K562 (cell line): ENCODE measurements around the gene MSRB2. TPM values are rescaled to one million over a fixed set of nuclear protein-coding genes. Genes with fewer than 3 reads are reported as not detected.
A peak's percentile ranks its signal among the peaks of the same experiment; 100 is the strongest.

Experiments used
- CC2D1A ChIP-seq: fragments of 450-650 bp; IDR thresholded peaks from 2 replicates; pipeline ENCODE4 v1.6.1; 2017; ENCODE audit warnings: mild to moderate bottlenecking
- CHD1 ChIP-seq: fragments of 200-600 bp; sonication (generic); IDR thresholded peaks from one replicate; pipeline ENCODE4 v1.6.1; 2012; ENCODE audit warnings: mild to moderate bottlenecking, moderate library complexity, low read length, inconsistent platforms
- HEY1 ChIP-seq: fragments of 250-450 bp; sonication (Bioruptor Pico); IDR thresholded peaks from 2 replicates; pipeline ENCODE4 v1.5.0; 2020; ENCODE audit warnings: mild to moderate bottlenecking, moderate library complexity, borderline replicate concordance
- JUND ChIP-seq, 2 experiments: IDR thresholded peaks; 2 replicates in 1 of 2; 3 replicates in 1 of 2; pipeline ENCODE4 v1.6.1; 2011; ENCODE audit warnings: borderline replicate concordance in 2 of 2, low read depth in 2 of 2, low read length in 2 of 2, improper control_type of control experiment in 1 of 2, missing biosample characterization in 1 of 2, missing genetic modification characterization in 1 of 2, missing genetic modification reagents in 1 of 2
- LARP7 ChIP-seq: fragments of 450-650 bp; IDR thresholded peaks from 2 replicates; pipeline ENCODE4 v1.6.1; 2016
- MTA1 ChIP-seq: fragments of 450-650 bp; IDR thresholded peaks from 2 replicates; pipeline ENCODE4 v1.6.1; 2017; ENCODE audit warnings: borderline replicate concordance
- SRSF3 ChIP-seq: fragments of 200-400 bp; formaldehyde crosslinking; IDR thresholded peaks from 2 replicates; pipeline ENCODE4 v1.6.1; 2016; ENCODE audit warnings: mild to moderate bottlenecking, low read length, moderate library complexity; ENCODE audit not compliant: insufficient read depth
- ZNF23 ChIP-seq: fragments of 250-450 bp; sonication (Bioruptor Pico); IDR thresholded peaks from 2 replicates; pipeline ENCODE4 v1.4.0; 2020; ENCODE audit warnings: mild to moderate bottlenecking
- polyA plus RNA-seq, 8 experiments: library from polyadenylated mRNA; depleted of rRNA in 4 of 8; stranded (reverse) in 5 of 8; unstranded in 3 of 8; fragments of >200 nt; fragmentation: Nextera tagmentation in 2 of 8; fragmentation: Illumina TruSeq in 1 of 8; extraction: Ambion mirVana in 2 of 8; extraction: Trizol in 1 of 8; gene quantifications; 2 replicates each; pipeline versions ENCODE4 v1.2.1 to v1.2.3, GENCODE V29; 2011 to 2014; ENCODE audit warnings: inconsistent platforms in 1 of 8, missing spikeins in 1 of 8
- total RNA-seq, 7 experiments: library from RNA; depleted of rRNA in 6 of 7; stranded (reverse); fragments of >200 nt in 6 of 7; fragmentation: Illumina TruSeq in 2 of 7; extraction: Trizol in 2 of 7; gene quantifications; 2 replicates each; pipeline versions ENCODE4 v1.2.1 to v1.2.3, GENCODE V29; 2011 to 2021; ENCODE audit warnings: low replicate concordance in 1 of 7
- TF ChIP-seq, protein P1 (sequence below): sonication (generic); formaldehyde crosslinking; IDR thresholded peaks from 2 replicates; pipeline ENCODE4 v1.8.0; 2022; ENCODE audit warnings: missing genetic modification reagents, mild to moderate bottlenecking, borderline replicate concordance

Gene MSRB2
- total and polyA plus RNA-seq, 9 of the 15 experiments (the other 6 are each of a cell fraction or from before 2014, with no cell fraction given): 1.5 to 22.3 (median 5.9) TPM

DNA sequence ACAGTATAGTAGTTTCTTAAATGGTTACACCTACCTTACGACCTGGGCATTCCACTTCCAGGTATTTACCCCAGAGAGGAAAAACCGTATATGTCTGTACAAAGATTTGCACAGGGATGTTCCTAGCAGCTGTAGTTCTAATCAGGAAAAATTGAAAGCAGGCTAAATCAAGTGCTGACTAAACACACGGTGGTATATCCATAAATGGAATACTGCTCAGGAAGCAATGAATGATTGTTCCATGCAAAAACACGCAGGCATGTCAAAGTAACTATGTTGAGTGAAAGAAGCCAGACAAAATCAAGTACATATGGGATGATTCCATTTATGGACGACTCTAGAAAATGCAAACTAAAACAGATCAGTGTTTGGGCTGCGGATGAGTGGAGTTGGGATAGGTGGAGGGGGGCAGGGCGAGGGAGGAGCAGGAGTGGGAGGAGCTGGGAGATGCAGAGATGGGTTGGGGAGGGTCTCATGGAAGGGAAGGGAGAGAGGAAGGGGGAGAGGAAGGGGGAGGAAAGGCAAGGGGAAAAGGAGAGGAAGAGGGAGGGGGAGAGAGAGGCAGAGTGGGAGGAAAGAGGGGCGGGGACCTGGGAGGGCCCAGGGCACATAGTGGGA lies 484 bp upstream of the MSRB2 start (continued):
- peak; percentile 72; the same call in 1 of the 2 replicates for TF ChIP-seq CC2D1A
- no peak for TF ChIP-seq CHD1
- TF ChIP-seq HEY1 (CRISPR knock-in tag): no peak
- TF ChIP-seq, protein P1, sequence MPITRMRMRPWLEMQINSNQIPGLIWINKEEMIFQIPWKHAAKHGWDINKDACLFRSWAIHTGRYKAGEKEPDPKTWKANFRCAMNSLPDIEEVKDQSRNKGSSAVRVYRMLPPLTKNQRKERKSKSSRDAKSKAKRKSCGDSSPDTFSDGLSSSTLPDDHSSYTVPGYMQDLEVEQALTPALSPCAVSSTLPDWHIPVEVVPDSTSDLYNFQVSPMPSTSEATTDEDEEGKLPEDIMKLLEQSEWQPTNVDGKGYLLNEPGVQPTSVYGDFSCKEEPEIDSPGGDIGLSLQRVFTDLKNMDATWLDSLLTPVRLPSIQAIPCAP (CRISPR knock-in tag): no peak
- TF ChIP-seq SRSF3: no peak
- peak; percentile 89 for TF ChIP-seq LARP7
- no peak for TF ChIP-seq JUND (IDR thresholded peaks at IDR 0.05; ENCODE audit: borderline replicate concordance, low read depth, low read length)
- no peak for TF ChIP-seq JUND (tag; IDR thresholded peaks at IDR 0.05; ENCODE audit: borderline replicate concordance, low read depth, low read length)
- TF ChIP-seq ZNF23 (CRISPR knock-in tag): no peak
- TF ChIP-seq MTA1: peak; percentile 66; the same call in 1 of the 2 replicates
